H1 (cell line): ENCODE data around the gene ATE1. TPM values are rescaled to one million over a fixed set of nuclear protein-coding genes. Genes with fewer than 3 reads are reported as not detected.

Source experiments
- HDAC2 ChIP-seq, 2 experiments: fragments of 300-600 bp in 1 of 2; sonication (generic) in 1 of 2; IDR thresholded peaks; 2 replicates each; pipeline ENCODE4 v1.6.1; 2011 to 2012; ENCODE audit warnings: low read depth in 2 of 2, low read length in 2 of 2, mild to moderate bottlenecking in 2 of 2, moderate library complexity in 2 of 2, borderline replicate concordance in 1 of 2, inconsistent platforms in 1 of 2
- SRF ChIP-seq: IDR thresholded peaks from 2 replicates; pipeline ENCODE4 v1.6.1; 2011; ENCODE audit warnings: mild to moderate bottlenecking, low read depth, low read length, moderate library complexity
- YY1 ChIP-seq: IDR thresholded peaks from 2 replicates; pipeline ENCODE4 v1.6.1; 2011; ENCODE audit warnings: low read depth, mild to moderate bottlenecking, low read length
- polyA plus RNA-seq, 7 experiments: library from polyadenylated mRNA; depleted of rRNA in 3 of 7; stranded (reverse) in 5 of 7; unstranded in 2 of 7; fragments of >200 nt in 5 of 7; fragments of 200-250 nt in 2 of 7; gene quantifications; 1 replicate in 5 of 7; 2 replicates in 1 of 7; 4 replicates in 1 of 7; pipeline versions ENCODE4 v1.2.1 to v1.2.3, GENCODE V29; 2011 to 2013; ENCODE audit warnings: missing spikeins in 2 of 7, mixed read lengths in 2 of 7
- total RNA-seq: library from RNA; stranded (reverse); fragmentation: NEBNext Ultra II Directional; extraction: Animal tissue kit (Norgen Biotek cat#: 25700); gene quantifications from 2 replicates; pipeline ENCODE4 v1.2.1, GENCODE V29; 2021

The ATE1 gene
- total and polyA plus RNA-seq, 2 of the 8 experiments (the other 6 are each of a cell fraction or from before 2014, with no cell fraction given), result 8.8 to 26.9 TPM

DNA sequence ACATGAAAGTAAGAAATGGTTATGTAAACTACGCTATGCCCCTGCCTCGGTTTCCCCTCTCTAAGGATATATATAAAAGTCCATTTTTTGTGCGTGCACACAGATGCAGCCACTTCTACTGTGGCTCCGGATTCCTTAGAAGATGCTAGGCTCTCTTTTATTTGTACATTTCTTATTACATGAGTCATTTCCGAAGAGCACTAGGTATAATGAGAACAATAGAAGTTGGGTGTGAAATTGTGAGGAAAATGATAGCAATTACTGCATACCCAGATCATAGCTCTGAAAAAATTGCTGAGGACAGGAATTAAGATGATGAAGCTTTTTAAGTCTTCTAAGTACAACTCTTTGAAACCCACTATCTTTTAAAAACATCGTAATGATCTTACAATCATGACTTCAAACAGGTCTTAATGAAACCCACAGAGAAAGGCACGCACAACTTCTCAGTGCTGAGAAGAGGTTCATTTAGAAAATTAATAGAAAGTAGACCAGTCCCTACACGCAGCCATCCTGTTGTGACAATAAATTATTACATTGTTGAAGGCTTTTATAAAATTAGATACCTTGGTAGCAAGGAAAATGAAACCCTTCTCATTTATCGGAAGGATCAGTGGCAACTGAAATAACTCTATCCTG lies 233.4 kb downstream of the ATE1 start (continued):
- no peak for TF ChIP-seq SRF
- no peak for TF ChIP-seq YY1
- no peak for TF ChIP-seq HDAC2 (IDR thresholded peaks at IDR 0.05; ENCODE audit: borderline replicate concordance in 1 of 2, low read depth in 2 of 2, low read length in 2 of 2)
